Left ventricle myocardium inferior (tissue), 1 donor: ENCODE results near the gene BRWD1. TPM values are rescaled to one million over a fixed set of nuclear protein-coding genes. Genes with fewer than 3 reads are reported as not detected.
"Not testable (repeated sequence)": the region's sequence is repeated elsewhere in the genome, so short reads cannot be mapped to it uniquely, and the experiment has no call there.

Experiments used
- DNase-seq: peaks from one replicate; pipeline ENCODE4 v3.0.0-alpha.2; 2020
- H3K27ac ChIP-seq: fragments of 200-600 bp; replicated peaks from 2 replicates; pipeline ENCODE4 v1.8.0; 2021
- H3K27me3 ChIP-seq: fragments of 200-600 bp; 2 replicates; pipeline ENCODE4 v1.8.0; 2021; ENCODE audit warnings: low read depth
- H3K36me3 ChIP-seq: fragments of 200-600 bp; 2 replicates; pipeline ENCODE4 v1.8.0; 2021
- H3K4me1 ChIP-seq: fragments of 200-600 bp; 2 replicates; pipeline ENCODE4 v1.8.0; 2021
- H3K4me3 ChIP-seq: fragments of 200-600 bp; 2 replicates; pipeline ENCODE4 v1.8.0; 2021; ENCODE audit warnings: mild to moderate bottlenecking, moderate library complexity
- H3K9me3 ChIP-seq: fragments of 200-600 bp; replicated peaks from 2 replicates; pipeline ENCODE4 v1.8.0; 2021
- CTCF ChIP-seq: fragments of 200-600 bp; IDR thresholded peaks from 2 replicates; pipeline ENCODE4 v1.8.0; 2021; ENCODE audit warnings: antibody characterized with exemption, mild to moderate bottlenecking, borderline replicate concordance
- intact Hi-C: fragments of 100-400 bp; cut with micrococcal nuclease; formaldehyde crosslinking; loops from one replicate; pipeline ENCODE4 v1.11.0; 2022
- total RNA-seq: library from RNA; stranded (reverse); fragmentation: NEBNext Ultra II Directional; extraction: Animal tissue kit (Norgen Biotek cat#: 25700); gene quantifications from one replicate; pipeline ENCODE4 v1.2.1, GENCODE V29; 2021
- donor health status: DM: no; HTN: yes; CAD: no; lungs with severe emphysema.

BRWD1 gene
- total RNA-seq, 1 donor from 2014 or later, result 34.9 TPM

GRCh38 chr21:39141502-39141901 lies 171.9 kb downstream of the BRWD1 start:
- H3K4me1 ChIP-seq, result peaks cover 8% of the 10 kb centered on the region
- H3K27ac ChIP-seq, result no peak overlapping the region
- peaks cover 8% of the 10 kb centered on the region for H3K9me3 ChIP-seq
- no peak overlapping the region for H3K4me3 ChIP-seq
- TF ChIP-seq CTCF, result no peak
- DNase-seq, result no peak
- H3K27me3 ChIP-seq, result no peaks in the 10 kb centered on the region
- intact Hi-C loops, result loop anchor here (10.0 kb wide), 1 partner anchor 637 kb away; no protein-coding TSS in a partner anchor
- H3K36me3 ChIP-seq, result no peaks in the 10 kb centered on the region

GRCh38 chr21:39137248-39138178 lies 175.9 kb downstream of the BRWD1 start:
- no peak for TF ChIP-seq CTCF
- no peak for DNase-seq
- Histone ChIP-seq H3K4me3 (no peak overlapping the region), H3K27me3 (no peaks in the 10 kb centered on the region), H3K9me3 (no peaks in the 10 kb centered on the region), H3K4me1 (peaks cover 8% of the 10 kb centered on the region), H3K27ac (peak overlapping the region; percentile 48), H3K36me3 (no peaks in the 10 kb centered on the region)
- intact Hi-C loops, result loop anchor here (2.0 kb wide), 1 partner anchor 403 kb away; no protein-coding TSS in a partner anchor

- no peak for DNase-seq
- Histone ChIP-seq H3K4me1 (peaks cover 8% of the 10 kb centered on the region), H3K4me3 (no peak overlapping the region), H3K27ac (peak overlapping the region; percentile 48), H3K27me3 (no peaks in the 10 kb centered on the region), H3K36me3 (no peaks in the 10 kb centered on the region), H3K9me3 (no peaks in the 10 kb centered on the region)
- TF ChIP-seq CTCF, result no peak
- intact Hi-C loops, result no loop called here
Measured at GRCh38 chr21:39136711-39137110, 176.7 kb downstream of the BRWD1 start.

GRCh38 chr21:39136138-39136537 lies 177.3 kb downstream of the BRWD1 start:
- H3K4me1 ChIP-seq, H3K27ac ChIP-seq, H3K27me3 ChIP-seq, H3K36me3 ChIP-seq, H3K4me3 ChIP-seq, intact Hi-C loops, DNase-seq, H3K9me3 ChIP-seq: not testable (repeated sequence)
- peak; percentile 48 for TF ChIP-seq CTCF

GRCh38 chr21:39134288-39134810 lies 179.1 kb downstream of the BRWD1 start:
- no peak for TF ChIP-seq CTCF
- H3K27me3 ChIP-seq, result no peaks in the 10 kb centered on the region
- no peak overlapping the region for H3K27ac ChIP-seq
- H3K36me3 ChIP-seq, result no peaks in the 10 kb centered on the region
- peaks cover 9% of the 10 kb centered on the region for H3K9me3 ChIP-seq
- intact Hi-C loops, result no loop called here
- no peak for DNase-seq
- no peak overlapping the region for H3K4me3 ChIP-seq
- H3K4me1 ChIP-seq, result peaks cover 8% of the 10 kb centered on the region

Other genes starting within 250 kb of the BRWD1 start
- gene PSMG1, start 130.2 kb downstream of the BRWD1 start, total RNA-seq, result 20.7 TPM
- gene HMGN1, start 35.5 kb upstream of the BRWD1 start, total RNA-seq, result 64.5 TPM
- 0.80 TPM for gene LCA5L, start 132.1 kb upstream of the BRWD1 start, total RNA-seq
- gene SH3BGR, start 138.3 kb upstream of the BRWD1 start, total RNA-seq, result 103 TPM